ENCODE measurements around the gene TLE7.

Gene TLE7

GRCh38 chr16:71489122-71489521, 47.3 kb upstream of the TLE7 start, which contains the start of gene ZNF19 (continued):
- TF ChIP-seq AEBP2 (tag by site-specific recombination; IDR thresholded peaks at IDR 0.05; ENCODE audit: borderline replicate concordance) (no peak), ZNF704 (tag by site-specific recombination; IDR thresholded peaks at IDR 0.05) (no peak)

GRCh38 chr16:71484006-71484893, 42.4 kb upstream of the TLE7 start:
- Histone ChIP-seq H3K4me1 (ENCODE audit: control insufficient read depth, insufficient read depth, low read length) (no peaks in the 10 kb centered on the region), H3K36me3 (ENCODE audit: control insufficient read depth in 2 of 2, insufficient read depth in 1 of 2, low read length in 2 of 2) (no peaks in the 10 kb centered on the region), H3K27ac (ENCODE audit: extremely low read depth, low read depth, low read length) (peak overlapping the region; percentile 58; the same call in 1 of the 2 replicates), H3K4me3 (ENCODE audit: low read depth, low read length) (peak overlapping the region; percentile 59), H3K9me3 (ENCODE audit: control insufficient read depth, insufficient read depth, low read depth, low read length) (no peaks in the 10 kb centered on the region)
- ChIA-PET CTCF (interaction anchor here (0.5 to 1.3 kb wide), 2 partner anchors 127 to 939 kb away, joined by 3 to 5 read pairs; no protein-coding TSS in a partner anchor), POLR2A (interaction anchor here (1.4 to 1.6 kb wide), 2 partner anchors 22 to 58 kb away, joined by 8 to 16 read pairs; partner anchors contain the start of gene ZNF23)
- TF ChIP-seq MEIS1 (CRISPR knock-in tag; IDR thresholded peaks at IDR 0.05; ENCODE audit: borderline replicate concordance): no peak
- peak; percentile 80; the same call in 1 of the 2 replicates for TF ChIP-seq ZBTB20 (tag by site-specific recombination; IDR thresholded peaks at IDR 0.05)
- TF ChIP-seq ZBTB49 (tag by site-specific recombination; IDR thresholded peaks at IDR 0.05; ENCODE audit: low read depth): no peak
- no peak for TF ChIP-seq BCL11A (tag by site-specific recombination; IDR thresholded peaks at IDR 0.05; ENCODE audit: low read depth)
- peak; percentile 60 for TF ChIP-seq ZFHX2 (tag by site-specific recombination; conservative IDR thresholded peaks at IDR 0.05)
- no peak for TF ChIP-seq ZNF670 (tag by site-specific recombination; IDR thresholded peaks at IDR 0.05; ENCODE audit: low read depth)
- no peak for TF ChIP-seq ZNF610 (tag by site-specific recombination; IDR thresholded peaks at IDR 0.05; ENCODE audit: borderline replicate concordance)
- peak; percentile 18 for TF ChIP-seq ZBTB26 (tag by site-specific recombination; optimal IDR thresholded peaks at IDR 0.05)
- TF ChIP-seq AEBP2 (tag by site-specific recombination; IDR thresholded peaks at IDR 0.05; ENCODE audit: borderline replicate concordance): no peak
- TF ChIP-seq ZNF341 (tag by site-specific recombination; IDR thresholded peaks at IDR 0.05; ENCODE audit: low read depth): 0 out of 2 replicates have a peak, but pooled peaks have one; percentile 31
- no peak for TF ChIP-seq ZNF169 (tag by site-specific recombination; IDR thresholded peaks at IDR 0.05)
- peak; percentile 83 for TF ChIP-seq ZNF692 (tag by site-specific recombination; IDR thresholded peaks at IDR 0.05)
- no peak for TF ChIP-seq GLIS1 (tag by site-specific recombination; IDR thresholded peaks at IDR 0.05)
- 0 out of 2 replicates have a peak, but pooled peaks have one; percentile 4 for TF ChIP-seq ZBTB6 (tag by site-specific recombination; IDR thresholded peaks at IDR 0.05)
- TF ChIP-seq PRDM6 (tag by site-specific recombination; IDR thresholded peaks at IDR 0.05): no peak
- TF ChIP-seq ZNF621 (tag by site-specific recombination; IDR thresholded peaks at IDR 0.05): no peak
- no peak for TF ChIP-seq ZNF239 (tag by site-specific recombination; IDR thresholded peaks at IDR 0.05)
- TF ChIP-seq YY2 (tag by site-specific recombination; IDR thresholded peaks at IDR 0.05): peak; percentile 71
- peak; percentile 66 for TF ChIP-seq SP7 (tag by site-specific recombination; IDR thresholded peaks at IDR 0.05)
- TF ChIP-seq KLF8 (tag by site-specific recombination; IDR thresholded peaks at IDR 0.05): peak; percentile 34; the same call in 1 of the 2 replicates

Measured in HEK293 (cell line).